Measurements from ENCODE around the gene HYAL2. TPM values are rescaled to one million over a fixed set of nuclear protein-coding genes. Genes with fewer than 3 reads are reported as not detected.
A peak's percentile ranks its signal among the peaks of the same experiment; 100 is the strongest.

Gene HYAL2
- total RNA-seq, 6 donors from 2014 or later, result 120 to 389 (median 226) TPM

- Histone ChIP-seq H3K36me3 (peaks cover 21 to 54% (median 43%) of the 10 kb centered on the region in 4 donors), H3K27me3 (no peaks in the 10 kb centered on the region), H3K27ac (peak overlapping the region; percentile 89 to 98 (median 92)), H3K4me3 (peak overlapping the region; percentile 56 to 86 (median 74)), H3K4me1 (peaks cover 33 to 69% (median 39%) of the 10 kb centered on the region in 4 donors), H3K9me3 (no peaks in the 10 kb centered on the region)
- DNase-seq (peak in 1 of 2 donors; percentile 33), ATAC-seq (ENCODE audit: low FRiP score in 2 of 2) (no peak)
- WGBS, 2 donors, result 51 to 59% methylated on average over 5 to 11 of the region's 11 CpGs
- peak in 1 of 6 experiments; percentile 5 for TF ChIP-seq CTCF (IDR thresholded peaks at IDR 0.05)
- no peak for TF ChIP-seq POLR2A (IDR thresholded peaks at IDR 0.05)
- no peak for TF ChIP-seq EP300 (IDR thresholded peaks at IDR 0.05)
Observed at GRCh38 chr3:50351323-50351697, 28.8 kb upstream of the HYAL2 start.

GRCh38 chr3:50350527-50351322 is 28.2 kb upstream of the HYAL2 start, which contains the start of the genes CYB561D2 and NPRL2:
Gene CYB561D2, plus strand, starts transcription at chr3:50350862. Its CDS starts 572 bp downstream, at chr3:50351434.
Gene NPRL2, minus strand, starts transcription at chr3:50350775. Its CDS starts 123 bp downstream, at chr3:50350652.
- Histone ChIP-seq H3K4me1 (peaks cover 31 to 69% (median 37%) of the 10 kb centered on the region in 4 donors), H3K4me3 (peak within 1 kb of the TSS; percentile 56 to 86 (median 74)), H3K36me3 (peaks cover 21 to 48% (median 40%) of the 10 kb centered on the region in 4 donors), H3K27ac (peak within 1 kb of the TSS; percentile 89 to 98 (median 92)), H3K9me3 (no peaks in the 10 kb centered on the region), H3K27me3 (no peaks in the 10 kb centered on the region)
- 3 to 4% methylated on average over 5 to 18 of the region's 64 CpGs for WGBS, 2 donors
- peak; percentile 71 to 86 for TF ChIP-seq POLR2AphosphoS5 (IDR thresholded peaks at IDR 0.05)
- no peak for TF ChIP-seq EP300 (IDR thresholded peaks at IDR 0.05)
- peak in 3 of 4 donors; percentile 67 to 91 (median 91) for TF ChIP-seq POLR2A (IDR thresholded peaks at IDR 0.05)
- peak in 2 of 6 experiments; percentile 5 to 24 for TF ChIP-seq CTCF (IDR thresholded peaks at IDR 0.05)
- ATAC-seq (ENCODE audit: low FRiP score in 2 of 2), result peak; percentile 96 to 97
- peak; percentile 98 to 100 for DNase-seq

- peaks cover 33 to 69% (median 37%) of the 10 kb centered on the region in 4 donors for H3K4me1 ChIP-seq
- H3K36me3 ChIP-seq, result peaks cover 20 to 42% (median 36%) of the 10 kb centered on the region in 4 donors
- H3K27me3 ChIP-seq, result no peaks in the 10 kb centered on the region
- TF ChIP-seq POLR2AphosphoS5 (IDR thresholded peaks at IDR 0.05) (no peak), POLR2A (IDR thresholded peaks at IDR 0.05) (no peak), EP300 (IDR thresholded peaks at IDR 0.05) (no peak)
- 8 to 21% methylated on average over 4 to 5 of the region's 7 CpGs for WGBS, 2 donors
- DNase-seq (no peak), ATAC-seq (ENCODE audit: low FRiP score in 2 of 2) (no peak)
- no peaks in the 10 kb centered on the region for H3K9me3 ChIP-seq
- H3K4me3 ChIP-seq, result peak overlapping the region; percentile 56 to 86 (median 74)
- peak overlapping the region; percentile 89 to 98 (median 92) for H3K27ac ChIP-seq
Observed at GRCh38 chr3:50350213-50350526, 27.6 kb upstream of the HYAL2 start.

- peaks cover 34 to 57% (median 39%) of the 10 kb centered on the region in 4 donors for H3K4me1 ChIP-seq
- TF ChIP-seq CTCF (IDR thresholded peaks at IDR 0.05) (peak in 5 of 6 experiments; percentile 24 to 56 (median 43)), POLR2AphosphoS5 (IDR thresholded peaks at IDR 0.05) (no peak)
- H3K36me3 ChIP-seq, result peaks cover 0 to 15% (median 13%) of the 10 kb centered on the region in 4 donors
- DNase-seq, result peak; percentile 42 to 73
- peak overlapping the region in 1 of 4 donors; percentile 18 for H3K27ac ChIP-seq
- peak in 1 of 2 donors; percentile 20 for ATAC-seq (ENCODE audit: low FRiP score in 2 of 2)
- H3K9me3 ChIP-seq, result no peaks in the 10 kb centered on the region
- WGBS, 2 donors, result 10 to 28% methylated on average over 11 to 14 of the region's 14 CpGs
- H3K4me3 ChIP-seq, result no peak overlapping the region
- no peaks in the 10 kb centered on the region for H3K27me3 ChIP-seq
Observed at GRCh38 chr3:50347187-50347813, 24.8 kb upstream of the HYAL2 start.

All from upper lobe of left lung (tissue), 6 donors.